DMS79 (cell line): Measurements from ENCODE around the gene PACSIN2.
"Not testable (repeated sequence)": the region's sequence is repeated elsewhere in the genome, so short reads cannot be mapped to it uniquely, and the experiment has no call there.

ENCODE experiments used
- DNase-seq: peaks from one replicate; lab custom pipeline; 2025; lab: John Stamatoyannopoulos, UW

PACSIN2 gene, protein sequence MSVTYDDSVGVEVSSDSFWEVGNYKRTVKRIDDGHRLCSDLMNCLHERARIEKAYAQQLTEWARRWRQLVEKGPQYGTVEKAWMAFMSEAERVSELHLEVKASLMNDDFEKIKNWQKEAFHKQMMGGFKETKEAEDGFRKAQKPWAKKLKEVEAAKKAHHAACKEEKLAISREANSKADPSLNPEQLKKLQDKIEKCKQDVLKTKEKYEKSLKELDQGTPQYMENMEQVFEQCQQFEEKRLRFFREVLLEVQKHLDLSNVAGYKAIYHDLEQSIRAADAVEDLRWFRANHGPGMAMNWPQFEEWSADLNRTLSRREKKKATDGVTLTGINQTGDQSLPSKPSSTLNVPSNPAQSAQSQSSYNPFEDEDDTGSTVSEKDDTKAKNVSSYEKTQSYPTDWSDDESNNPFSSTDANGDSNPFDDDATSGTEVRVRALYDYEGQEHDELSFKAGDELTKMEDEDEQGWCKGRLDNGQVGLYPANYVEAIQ

DNA sequence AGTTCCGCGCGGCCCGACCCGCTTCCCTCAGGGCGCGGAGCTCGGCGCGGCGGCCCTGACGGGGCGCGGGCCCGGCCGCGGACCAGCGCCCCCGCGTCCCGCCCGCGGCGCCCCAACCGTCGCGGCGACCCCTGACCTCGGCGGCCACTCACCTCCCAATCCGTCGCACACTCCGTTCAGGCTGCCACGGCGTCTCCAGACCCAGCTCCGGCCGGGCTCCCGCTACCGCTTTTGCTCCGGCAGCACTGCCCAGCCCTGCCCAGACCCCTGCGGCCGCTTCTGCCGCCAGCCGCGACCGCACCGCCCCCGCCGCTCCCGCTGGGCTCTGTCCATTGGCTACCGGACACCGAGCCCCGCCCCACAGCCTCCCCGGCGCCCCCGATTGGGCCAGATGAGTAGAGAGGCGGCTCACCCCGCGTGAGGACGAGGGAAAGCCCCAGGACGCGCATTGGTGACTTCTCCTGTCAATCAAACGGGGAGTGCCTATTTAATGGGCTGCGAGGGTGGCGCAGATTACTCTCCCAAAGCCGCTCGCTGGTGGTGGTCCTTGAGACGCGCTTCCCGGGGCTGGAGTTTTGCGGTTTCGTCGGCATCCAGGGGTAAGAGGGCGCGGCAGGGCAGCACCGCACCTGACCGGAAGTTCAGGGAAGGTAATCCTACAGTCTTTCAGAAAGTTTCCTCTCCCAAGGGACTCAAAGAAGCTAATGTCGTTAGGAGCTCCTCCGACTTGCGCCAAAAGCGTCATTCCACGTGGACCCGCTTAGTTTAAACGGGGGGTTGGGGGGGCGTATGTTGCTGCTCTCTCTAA, at the start of gene PACSIN2:
TSS of gene PACSIN2 (minus strand) at position 281 of the 808 bp plus-strand sequence. CDS start 103,069 bp downstream, outside the sequence.
- peak; percentile 88 for DNase-seq

DNA sequence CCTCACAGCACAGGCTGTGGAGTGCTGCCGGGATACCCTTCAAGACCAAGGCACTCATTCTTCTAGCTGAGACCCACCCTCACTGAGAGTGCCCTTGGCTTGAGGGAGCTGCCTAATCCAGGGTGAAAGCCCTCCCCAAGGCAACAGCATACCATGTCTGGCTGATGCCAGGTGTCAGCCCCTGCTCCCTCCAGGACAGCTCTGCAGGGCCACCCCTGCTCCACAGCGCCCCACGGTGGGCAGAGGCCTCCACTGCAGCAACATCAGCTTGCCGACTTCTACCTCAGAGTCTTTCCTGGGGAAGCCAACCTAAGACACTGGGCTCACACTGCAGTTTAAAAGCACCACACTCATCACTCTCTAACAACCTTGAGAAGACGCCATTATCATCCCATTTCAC, 45.2 kb upstream of the PACSIN2 start:
- DNase-seq, result no peak

GRCh38 chr22:43057641-43058040, 42.7 kb upstream of the PACSIN2 start:
- DNase-seq, result no peak

- DNase-seq, result no peak
Observed at GRCh38 chr22:43053176-43053575, 38.2 kb upstream of the PACSIN2 start.

DNA sequence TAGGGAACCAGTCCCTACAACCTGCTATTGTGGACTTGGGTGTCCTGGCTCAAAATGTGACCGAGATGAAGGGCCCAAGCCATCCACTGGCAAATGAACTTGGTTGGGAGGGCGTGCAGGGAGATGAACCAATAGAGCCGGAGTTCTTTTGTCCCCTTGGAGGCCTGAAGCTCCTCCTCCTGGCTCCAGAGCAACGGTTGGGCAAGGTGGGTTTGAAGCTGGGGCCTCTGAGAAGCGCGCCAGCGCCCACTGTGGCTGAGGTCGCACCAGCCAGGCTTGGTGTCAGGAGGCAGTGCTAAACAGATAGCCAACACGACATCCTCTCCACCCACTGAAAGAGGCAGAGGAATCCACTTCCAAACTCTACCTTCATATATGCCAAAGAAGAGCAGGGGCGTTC, 36.0 kb upstream of the PACSIN2 start:
- no peak for DNase-seq

DNA sequence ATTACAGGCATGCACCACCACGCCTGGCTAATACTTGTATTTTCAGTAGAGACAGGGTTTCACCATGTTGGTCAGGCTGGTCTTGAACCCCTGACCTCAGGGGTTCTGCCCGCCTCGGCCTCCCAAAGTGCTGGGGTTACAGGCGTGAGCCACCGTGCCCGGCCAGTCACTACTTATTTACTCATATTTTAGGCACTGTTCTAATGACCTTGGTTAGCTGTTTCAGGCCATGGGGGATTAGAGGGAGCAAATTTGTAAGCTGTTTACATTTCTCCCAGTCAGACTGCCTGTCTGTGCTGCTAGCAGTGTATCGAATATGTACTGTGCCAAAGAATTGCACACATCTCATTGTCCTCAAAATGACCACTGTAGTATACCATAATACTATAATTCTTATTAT, 32.7 kb upstream of the PACSIN2 start:
- DNase-seq, result no peak

- peak; percentile 18 for DNase-seq
Observed at GRCh38 chr22:43044290-43044712, 29.4 kb upstream of the PACSIN2 start.

DNA sequence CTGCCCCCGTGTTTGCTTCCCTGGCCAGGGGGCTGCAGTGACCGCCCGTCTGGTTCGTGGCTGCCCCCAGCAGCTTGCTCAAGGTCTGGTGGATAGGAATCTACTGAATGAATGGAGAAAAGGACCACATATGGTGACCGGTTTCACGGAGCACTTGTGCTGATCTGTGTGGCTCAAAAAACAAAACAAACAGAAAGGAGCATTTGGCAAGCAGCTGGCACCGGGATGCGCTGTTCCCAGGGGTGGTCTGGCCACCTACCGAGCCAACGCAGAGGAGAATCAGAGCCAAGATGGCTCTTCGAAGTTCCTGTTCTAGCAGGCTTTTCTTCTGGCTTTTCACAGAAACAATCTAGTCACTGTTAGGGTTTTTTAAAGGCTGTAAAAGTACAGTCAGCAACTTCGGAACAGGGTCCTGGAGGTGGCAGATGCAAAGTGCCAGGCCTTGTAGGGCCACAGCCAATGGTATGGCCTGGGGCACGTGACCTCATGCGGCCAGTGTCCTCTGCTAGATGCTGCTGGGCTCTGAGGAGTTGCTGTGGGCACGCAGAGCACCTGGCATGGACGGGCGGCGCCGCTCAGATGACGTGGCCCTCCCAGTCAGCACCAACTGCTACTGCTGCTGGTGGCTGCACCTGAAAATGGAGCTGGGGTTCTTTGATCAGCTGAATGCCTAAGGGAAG, 27.3 kb upstream of the PACSIN2 start:
- peak; percentile 45 for DNase-seq

DNA sequence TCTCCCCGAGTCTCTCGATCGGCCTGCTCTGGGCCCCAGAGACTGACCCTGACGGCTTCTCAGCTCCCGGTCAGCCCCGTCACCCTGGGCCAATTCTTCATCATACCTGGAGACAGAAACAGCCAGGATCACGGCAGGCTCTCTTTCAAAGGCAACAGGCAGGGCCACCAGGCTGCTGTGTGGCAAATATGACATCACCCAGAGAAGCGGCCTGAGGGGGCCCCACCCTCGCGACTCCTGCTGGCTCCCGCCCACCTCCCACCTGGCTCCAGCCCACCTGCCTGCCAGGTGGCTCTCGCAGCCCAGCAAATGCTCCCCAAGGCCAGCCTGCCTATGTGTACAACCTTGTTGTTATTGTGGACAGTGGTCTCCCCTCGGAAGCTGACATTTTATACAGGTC, 24.9 kb upstream of the PACSIN2 start:
- DNase-seq, result no peak

- no peak for DNase-seq
Observed at GRCh38 chr22:43038325-43038724, 23.4 kb upstream of the PACSIN2 start.

- no peak for DNase-seq
Observed at GRCh38 chr22:43036282-43036829, 21.4 kb upstream of the PACSIN2 start.

DNA sequence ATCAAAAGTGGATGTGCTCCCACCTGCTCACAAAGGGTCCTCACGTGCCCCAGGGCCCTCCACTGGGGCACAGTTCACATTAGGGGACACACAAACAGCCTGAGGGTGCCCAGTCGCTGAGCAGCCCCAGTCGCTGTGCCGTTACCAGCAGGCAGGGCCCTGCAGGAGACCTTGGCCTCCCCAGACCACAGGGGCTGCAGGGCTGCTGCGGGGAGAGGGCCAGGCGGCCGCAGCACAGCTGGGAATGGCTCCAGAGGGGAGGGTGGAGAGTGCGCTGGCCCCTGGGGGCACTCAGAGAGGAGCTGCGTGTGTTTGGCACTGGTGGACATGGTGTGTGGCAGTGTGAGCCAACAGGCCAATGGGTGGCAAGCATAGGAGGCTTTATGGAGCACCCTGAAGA, 20.3 kb upstream of the PACSIN2 start:
- DNase-seq, result no peak

GRCh38 chr22:43031617-43032016, 16.7 kb upstream of the PACSIN2 start:
- DNase-seq, result no peak

DNA sequence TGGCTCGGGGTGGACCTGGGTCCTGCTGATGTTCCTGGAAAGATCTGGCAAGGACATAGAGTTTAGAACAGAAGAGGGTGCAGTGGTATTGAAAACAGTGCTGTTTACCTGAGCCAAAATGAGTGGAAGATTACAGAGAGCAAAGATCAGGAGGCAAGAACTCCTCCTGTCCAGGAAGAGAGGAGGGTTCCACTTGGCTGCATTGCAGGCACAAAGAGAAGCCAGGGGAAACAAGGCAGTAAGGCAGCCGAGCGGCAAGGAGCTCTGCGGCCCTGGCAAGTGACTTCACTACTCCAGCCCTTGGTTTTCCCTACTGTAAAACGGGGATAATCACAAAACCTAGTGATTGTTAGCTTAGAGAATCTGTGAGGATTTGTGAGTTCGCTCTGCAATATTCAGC, 3.7 kb upstream of the PACSIN2 start:
- no peak for DNase-seq

GRCh38 chr22:43017525-43018460, 2.8 kb upstream of the PACSIN2 start:
- no peak for DNase-seq

DNA sequence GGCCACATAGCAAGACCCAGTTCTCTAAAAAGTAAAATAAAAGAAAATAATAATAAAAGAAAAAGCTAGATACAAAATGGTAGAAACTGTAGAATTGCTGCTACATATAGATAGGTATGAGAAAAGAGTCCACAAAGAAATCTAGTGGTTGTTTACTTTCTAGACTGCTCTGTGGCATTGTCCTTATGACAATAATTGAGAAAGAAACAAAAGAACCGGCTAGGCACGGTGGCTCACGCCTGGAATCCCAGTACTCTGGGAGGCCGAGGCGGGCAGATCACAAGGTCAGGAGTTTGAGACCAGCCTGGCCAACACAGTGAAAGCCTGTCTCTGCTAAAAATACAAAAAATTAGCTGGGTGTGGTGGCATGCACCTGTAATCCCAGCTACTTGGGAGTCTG, 1.2 kb upstream of the PACSIN2 start:
- not testable (repeated sequence) for DNase-seq

GRCh38 chr22:43015677-43016042, 711 bp upstream of the PACSIN2 start:
- no peak for DNase-seq

DNA sequence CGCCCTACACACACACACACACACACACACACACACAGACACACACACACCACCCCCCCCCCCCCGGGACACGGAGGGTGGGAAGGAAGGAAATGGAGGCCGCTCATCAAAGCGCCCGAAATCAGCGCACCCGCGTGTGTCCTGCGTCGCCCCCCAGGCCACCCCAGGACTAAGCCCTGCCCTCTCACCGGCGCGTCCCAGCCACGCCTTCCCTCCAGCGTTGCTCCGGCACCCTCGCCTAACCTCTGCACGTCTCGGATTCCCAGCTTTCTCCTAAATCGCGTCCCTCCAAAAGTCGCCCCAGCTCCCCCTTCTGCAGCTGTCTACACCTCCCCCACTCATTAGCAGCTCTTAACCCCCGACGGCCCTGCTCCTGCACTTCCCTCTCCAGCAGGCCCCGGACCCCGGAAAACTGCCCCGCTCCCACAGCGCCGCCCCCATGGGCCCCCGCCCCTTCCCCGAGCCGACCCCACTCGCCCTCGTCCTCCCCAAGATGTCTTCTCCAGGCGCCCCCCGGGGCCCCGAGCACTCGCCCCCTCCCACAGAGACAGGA, 557 bp downstream of the PACSIN2 start:
- DNase-seq, result peak; percentile 3

- DNase-seq, result no peak
Observed at GRCh38 chr22:43013355-43014315, 1.3 kb downstream of the PACSIN2 start.

DNA sequence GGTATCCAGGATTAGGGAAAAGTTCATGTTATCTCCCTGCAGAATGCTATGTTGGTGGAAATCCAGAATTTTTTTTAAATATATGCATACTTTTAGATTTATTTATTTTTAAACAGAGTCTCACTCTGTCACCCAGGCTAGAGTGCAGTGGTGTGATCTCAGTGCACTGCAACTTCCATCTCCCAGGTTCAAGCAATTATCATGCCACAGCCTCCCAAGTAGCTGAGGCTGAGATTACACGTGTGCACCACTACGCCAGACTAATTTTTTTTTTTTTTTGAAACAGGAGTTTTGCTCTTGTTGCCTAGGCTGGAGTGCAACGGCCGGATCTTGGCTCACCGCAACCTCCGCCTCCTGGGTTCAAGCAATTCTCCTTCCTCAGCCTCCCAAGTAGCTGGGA, 2.6 kb downstream of the PACSIN2 start:
- no peak for DNase-seq
